Astrocyte of the cerebellum (primary cell): ENCODE measurements around the gene UBXN10.

Experiments
- DNase-seq: peaks from one replicate; pipeline ENCODE4 v3.0.0-alpha.2; 2011; ENCODE audit warnings: low read depth
- H3K4me3 ChIP-seq: 2 replicates; pipeline ENCODE4 v1.5.1; 2011; ENCODE audit warnings: mild to moderate bottlenecking, low read depth, low read length, moderate library complexity
- CTCF ChIP-seq: IDR thresholded peaks from 2 replicates; pipeline ENCODE4 v1.5.1; 2012; ENCODE audit warnings: low read length, low read depth, moderate library complexity, mild to moderate bottlenecking; ENCODE audit errors: missing control alignments
- in situ Hi-C: cut with HindIII; loops from 2 replicates; pipeline ENCODE4 v1.10.0; 2017; ENCODE audit warnings: low sequenced_read_pairs

Gene UBXN10

GRCh38 chr1:20147846-20148570 lies 37.9 kb upstream of the UBXN10 start:
- no peak overlapping the region for H3K4me3 ChIP-seq
- no peak for TF ChIP-seq CTCF
- in situ Hi-C loops, result no loop called here
- DNase-seq, result no peak

GRCh38 chr1:20148571-20149500 lies 37.1 kb upstream of the UBXN10 start:
- DNase-seq, result no peak
- TF ChIP-seq CTCF, result no peak
- in situ Hi-C loops, result no loop called here
- no peak overlapping the region for H3K4me3 ChIP-seq

- H3K4me3 ChIP-seq, result no peak overlapping the region
- in situ Hi-C loops, result no loop called here
- no peak for TF ChIP-seq CTCF
- DNase-seq, result no peak
Observed at GRCh38 chr1:20149601-20150325, 36.1 kb upstream of the UBXN10 start.

- no peak for DNase-seq
- no peak for TF ChIP-seq CTCF
- in situ Hi-C loops, result no loop called here
- no peak overlapping the region for H3K4me3 ChIP-seq
Observed at GRCh38 chr1:20150326-20150705, 35.6 kb upstream of the UBXN10 start.

GRCh38 chr1:20150969-20151368 lies 34.9 kb upstream of the UBXN10 start:
- no peak for TF ChIP-seq CTCF
- H3K4me3 ChIP-seq, result no peak overlapping the region
- in situ Hi-C loops, result no loop called here

GRCh38 chr1:20151906-20152598 lies 33.8 kb upstream of the UBXN10 start:
- peak; percentile 22 for DNase-seq
- peak overlapping the region; percentile 36 for H3K4me3 ChIP-seq
- TF ChIP-seq CTCF, result peak; percentile 73
- in situ Hi-C loops, result no loop called here

More at GRCh38 chr1:20150969-20151368, 34.9 kb upstream of the UBXN10 start:
- DNase-seq, result no peak
